ENCODE measurements around the gene BRME1.
A peak's percentile ranks its signal among the peaks of the same experiment; 100 is the strongest.

The BRME1 gene

GRCh38 chr19:13881692-13882418 lies 24.1 kb downstream of the BRME1 start:
- TF ChIP-seq ZBTB7A (IDR thresholded peaks at IDR 0.05; ENCODE audit: low read depth) (no peak), YY1 (IDR thresholded peaks at IDR 0.05; ENCODE audit: low read depth) (no peak), EGR1 (IDR thresholded peaks at IDR 0.05) (no peak), USF1 (IDR thresholded peaks at IDR 0.05) (no peak), TAF1 (IDR thresholded peaks at IDR 0.05; ENCODE audit: low read depth) (no peak), CREB1 (IDR thresholded peaks at IDR 0.05; ENCODE audit: low read depth) (no peak), NFIC (IDR thresholded peaks at IDR 0.05) (no peak), TEAD4 (IDR thresholded peaks at IDR 0.05) (no peak), RAD21 (IDR thresholded peaks at IDR 0.05; ENCODE audit: low read depth) (no peak), EP300 (IDR thresholded peaks at IDR 0.05; ENCODE audit: borderline replicate concordance) (no peak), CEBPB (IDR thresholded peaks at IDR 0.05) (no peak), REST (IDR thresholded peaks at IDR 0.05; ENCODE audit: low read depth) (no peak), MAX (IDR thresholded peaks at IDR 0.05) (no peak), FOXM1 (IDR thresholded peaks at IDR 0.05; ENCODE audit: borderline replicate concordance, low read depth) (no peak), TCF12 (IDR thresholded peaks at IDR 0.05; ENCODE audit: low read depth) (no peak)

GRCh38 chr19:13881251-13881691 lies 24.6 kb downstream of the BRME1 start:
- TF ChIP-seq TEAD4 (IDR thresholded peaks at IDR 0.05) (peak; percentile 72), ZBTB7A (IDR thresholded peaks at IDR 0.05; ENCODE audit: low read depth) (no peak), USF1 (IDR thresholded peaks at IDR 0.05) (no peak), YY1 (IDR thresholded peaks at IDR 0.05; ENCODE audit: low read depth) (no peak), NFIC (IDR thresholded peaks at IDR 0.05) (no peak), REST (IDR thresholded peaks at IDR 0.05; ENCODE audit: low read depth) (no peak), RAD21 (IDR thresholded peaks at IDR 0.05; ENCODE audit: low read depth) (peak; percentile 12; the same call in 1 of the 2 replicates), TAF1 (IDR thresholded peaks at IDR 0.05; ENCODE audit: low read depth) (no peak), EGR1 (IDR thresholded peaks at IDR 0.05) (peak; percentile 55; the same call in 1 of the 2 replicates), CREB1 (IDR thresholded peaks at IDR 0.05; ENCODE audit: low read depth) (no peak), TCF12 (IDR thresholded peaks at IDR 0.05; ENCODE audit: low read depth) (no peak; the same call in 1 of the 2 replicates), FOXM1 (IDR thresholded peaks at IDR 0.05; ENCODE audit: borderline replicate concordance, low read depth) (no peak), EP300 (IDR thresholded peaks at IDR 0.05; ENCODE audit: borderline replicate concordance) (no peak), MAX (IDR thresholded peaks at IDR 0.05) (peak; percentile 27; the same call in 1 of the 2 replicates), CEBPB (IDR thresholded peaks at IDR 0.05) (no peak)

- TF ChIP-seq RAD21 (IDR thresholded peaks at IDR 0.05; ENCODE audit: low read depth) = peak; percentile 88
- peak; percentile 17; the same call in 1 of the 2 replicates for TF ChIP-seq TEAD4 (IDR thresholded peaks at IDR 0.05)
- TF ChIP-seq USF1 (IDR thresholded peaks at IDR 0.05) = peak; percentile 51
- no peak for TF ChIP-seq EGR1 (IDR thresholded peaks at IDR 0.05)
- TF ChIP-seq ZBTB7A (IDR thresholded peaks at IDR 0.05; ENCODE audit: low read depth) = peak; percentile 55; the same call in 1 of the 2 replicates
- no peak for TF ChIP-seq TAF1 (IDR thresholded peaks at IDR 0.05; ENCODE audit: low read depth)
- peak; percentile 21; the same call in 1 of the 2 replicates for TF ChIP-seq CEBPB (IDR thresholded peaks at IDR 0.05)
- TF ChIP-seq FOXM1 (IDR thresholded peaks at IDR 0.05; ENCODE audit: borderline replicate concordance, low read depth) = no peak
Observed at GRCh38 chr19:13880059-13881043, 25.6 kb downstream of the BRME1 start.

GRCh38 chr19:13877303-13877702 lies 28.6 kb downstream of the BRME1 start:
- TF ChIP-seq CEBPB (IDR thresholded peaks at IDR 0.05) (no peak), EGR1 (IDR thresholded peaks at IDR 0.05) (no peak), ZBTB7A (IDR thresholded peaks at IDR 0.05; ENCODE audit: low read depth) (no peak), EP300 (IDR thresholded peaks at IDR 0.05; ENCODE audit: borderline replicate concordance) (no peak), TEAD4 (IDR thresholded peaks at IDR 0.05) (no peak), TAF1 (IDR thresholded peaks at IDR 0.05; ENCODE audit: low read depth) (no peak), USF1 (IDR thresholded peaks at IDR 0.05) (no peak), NFIC (IDR thresholded peaks at IDR 0.05) (no peak), REST (IDR thresholded peaks at IDR 0.05; ENCODE audit: low read depth) (no peak), CREB1 (IDR thresholded peaks at IDR 0.05; ENCODE audit: low read depth) (no peak), FOXM1 (IDR thresholded peaks at IDR 0.05; ENCODE audit: borderline replicate concordance, low read depth) (no peak), MAX (IDR thresholded peaks at IDR 0.05) (no peak), RAD21 (IDR thresholded peaks at IDR 0.05; ENCODE audit: low read depth) (no peak), TCF12 (IDR thresholded peaks at IDR 0.05; ENCODE audit: low read depth) (no peak), YY1 (IDR thresholded peaks at IDR 0.05; ENCODE audit: low read depth) (no peak)

Measured in Ishikawa (cell line).